Measurements from ENCODE around the gene ANKMY1. TPM values are rescaled to one million over a fixed set of nuclear protein-coding genes. Genes with fewer than 3 reads are reported as not detected.

ANKMY1 gene
- total and polyA plus RNA-seq, 2 donors (not counting 1 experiment from before 2014, with no cell fraction given): 51.7 to 72.1 TPM

GRCh38 chr2:240468303-240469238 is 89.2 kb downstream of the ANKMY1 start:
- no peak overlapping the region for H3K9ac ChIP-seq (ENCODE audit: low read length)
- intact Hi-C loops (cut with micrococcal nuclease): no loop called here
- Mint-ChIP-seq H3K4me1 (no peaks in the 10 kb centered on the region), H3K9me3 (ENCODE audit: insufficient read depth) (peaks cover 3% of the 10 kb centered on the region), H3K27me3 (no peaks in the 10 kb centered on the region), H3K27ac (no peak overlapping the region), H3K4me3 (no peak overlapping the region)
- POLR2A ChIA-PET: no interaction called here
- H3K79me2 ChIP-seq (ENCODE audit: control insufficient read depth, insufficient read depth, low read length): no peaks in the 10 kb centered on the region
- H2AFZ ChIP-seq (ENCODE audit: insufficient read depth, low read depth, low read length, poor library complexity, severe bottlenecking): no peak overlapping the region
- WGBS (ENCODE audit: insufficient coverage): 93% methylated on average over 20 of the region's 20 CpGs
- no peaks in the 10 kb centered on the region for H3K27me3 ChIP-seq (replicated peaks in 1 of 4; ENCODE audit: control extremely low read depth in 1 of 4, control insufficient read depth in 3 of 4, insufficient read depth in 4 of 4, low read length in 3 of 4)
- H4K20me1 ChIP-seq (ENCODE audit: control insufficient read depth, insufficient read depth, low read length, poor library complexity, severe bottlenecking): no peaks in the 10 kb centered on the region
- H3K36me3 ChIP-seq (replicated peaks in 1 of 2; ENCODE audit: control extremely low read depth in 1 of 2, control insufficient read depth in 1 of 2, extremely low read depth in 1 of 2, insufficient read depth in 2 of 2, low read length in 1 of 2): no peaks in the 10 kb centered on the region
- no peak overlapping the region for H3K27ac ChIP-seq (ENCODE audit: low read length in 2 of 2)
- ATAC-seq (ENCODE audit: low read depth) (no peak), DNase-seq (peak; percentile 1)
- H3K4me2 ChIP-seq (replicated peaks; ENCODE audit: low read depth, low read length, poor library complexity, severe bottlenecking): no peak overlapping the region
- no peaks in the 10 kb centered on the region for H3K4me1 ChIP-seq (ENCODE audit: control insufficient read depth in 2 of 2, insufficient read depth in 2 of 2, low read length in 2 of 2)
- TF ChIP-seq, protein P1, sequence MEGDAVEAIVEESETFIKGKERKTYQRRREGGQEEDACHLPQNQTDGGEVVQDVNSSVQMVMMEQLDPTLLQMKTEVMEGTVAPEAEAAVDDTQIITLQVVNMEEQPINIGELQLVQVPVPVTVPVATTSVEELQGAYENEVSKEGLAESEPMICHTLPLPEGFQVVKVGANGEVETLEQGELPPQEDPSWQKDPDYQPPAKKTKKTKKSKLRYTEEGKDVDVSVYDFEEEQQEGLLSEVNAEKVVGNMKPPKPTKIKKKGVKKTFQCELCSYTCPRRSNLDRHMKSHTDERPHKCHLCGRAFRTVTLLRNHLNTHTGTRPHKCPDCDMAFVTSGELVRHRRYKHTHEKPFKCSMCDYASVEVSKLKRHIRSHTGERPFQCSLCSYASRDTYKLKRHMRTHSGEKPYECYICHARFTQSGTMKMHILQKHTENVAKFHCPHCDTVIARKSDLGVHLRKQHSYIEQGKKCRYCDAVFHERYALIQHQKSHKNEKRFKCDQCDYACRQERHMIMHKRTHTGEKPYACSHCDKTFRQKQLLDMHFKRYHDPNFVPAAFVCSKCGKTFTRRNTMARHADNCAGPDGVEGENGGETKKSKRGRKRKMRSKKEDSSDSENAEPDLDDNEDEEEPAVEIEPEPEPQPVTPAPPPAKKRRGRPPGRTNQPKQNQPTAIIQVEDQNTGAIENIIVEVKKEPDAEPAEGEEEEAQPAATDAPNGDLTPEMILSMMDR (IDR thresholded peaks at IDR 0.05): no peak
- no peak for TF ChIP-seq EZH2 (IDR thresholded peaks at IDR 0.05; ENCODE audit: borderline replicate concordance, insufficient read depth, low read depth, low read length, poor library complexity, severe bottlenecking)
- no peak overlapping the region for H3K4me3 ChIP-seq (ENCODE audit: control extremely low read depth in 1 of 5, extremely low read depth in 1 of 5, insufficient read depth in 1 of 5, low read depth in 2 of 5, low read length in 4 of 5)
- CTCF ChIA-PET: no interaction called here
- peaks cover 1 to 27% (median 13%) of the 10 kb centered on the region in 3 donors for H3K9me3 ChIP-seq (ENCODE audit: control extremely low read depth in 1 of 3, control insufficient read depth in 2 of 3, insufficient read depth in 1 of 3, low read length in 2 of 3)

DNA sequence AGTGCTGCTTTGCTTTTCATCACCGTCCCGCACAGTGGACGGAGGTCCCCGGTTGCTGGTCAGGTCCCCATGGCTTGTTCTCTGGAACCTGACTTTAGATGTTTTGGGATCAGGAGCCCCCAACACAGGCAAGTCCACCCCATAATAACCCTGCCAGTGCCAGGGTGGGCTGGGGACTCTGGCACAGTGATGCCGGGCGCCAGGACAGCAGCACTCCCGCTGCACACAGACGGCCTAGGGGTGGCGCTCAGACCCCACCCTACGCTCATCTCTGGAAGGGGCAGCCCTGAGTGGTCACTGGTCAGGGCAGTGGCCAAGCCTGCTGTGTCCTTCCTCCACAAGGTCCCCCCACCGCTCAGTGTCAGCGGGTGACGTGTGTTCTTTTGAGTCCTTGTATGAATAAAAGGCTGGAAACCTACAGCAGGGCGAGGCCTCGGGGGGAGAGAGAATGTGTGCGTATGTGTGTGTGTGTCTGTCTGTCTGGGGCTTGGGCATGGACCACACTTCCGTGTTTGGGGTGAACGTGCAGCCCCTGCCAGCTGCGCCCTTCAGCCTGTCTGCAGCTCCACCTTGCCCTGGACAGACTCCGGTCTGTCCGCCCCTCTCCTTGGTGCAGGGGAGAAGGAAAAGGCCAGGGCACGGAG is 90.0 kb downstream of the ANKMY1 start:
- no peaks in the 10 kb centered on the region for H3K4me1 Mint-ChIP-seq
- POLR2A ChIA-PET: no interaction called here
- H3K4me1 ChIP-seq (ENCODE audit: control insufficient read depth in 2 of 2, insufficient read depth in 2 of 2, low read length in 2 of 2): no peaks in the 10 kb centered on the region
- H3K27me3 Mint-ChIP-seq: no peaks in the 10 kb centered on the region
- 91% methylated on average over 18 of the region's 22 CpGs for WGBS (ENCODE audit: insufficient coverage)
- no peaks in the 10 kb centered on the region for H3K36me3 ChIP-seq (replicated peaks in 1 of 2; ENCODE audit: control extremely low read depth in 1 of 2, control insufficient read depth in 1 of 2, extremely low read depth in 1 of 2, insufficient read depth in 2 of 2, low read length in 1 of 2)
- no peak overlapping the region for H3K4me3 Mint-ChIP-seq
- H3K9me3 ChIP-seq (ENCODE audit: control extremely low read depth in 1 of 3, control insufficient read depth in 2 of 3, insufficient read depth in 1 of 3, low read length in 2 of 3): peaks cover 0 to 25% (median 7%) of the 10 kb centered on the region in 3 donors
- H3K9ac ChIP-seq (ENCODE audit: low read length): no peak overlapping the region
- H3K9me3 Mint-ChIP-seq (ENCODE audit: insufficient read depth): no peaks in the 10 kb centered on the region
- no peak for ATAC-seq (ENCODE audit: low read depth)
- no peak overlapping the region for H3K27ac Mint-ChIP-seq
- no peak for DNase-seq
- CTCF ChIA-PET: no interaction called here
- no peak overlapping the region for H3K27ac ChIP-seq (ENCODE audit: low read length in 2 of 2)
- TF ChIP-seq EZH2 (IDR thresholded peaks at IDR 0.05; ENCODE audit: borderline replicate concordance, insufficient read depth, low read depth, low read length, poor library complexity, severe bottlenecking): no peak
- TF ChIP-seq, protein P1 (IDR thresholded peaks at IDR 0.05): no peak
- no peak overlapping the region for H3K4me2 ChIP-seq (replicated peaks; ENCODE audit: low read depth, low read length, poor library complexity, severe bottlenecking)
- no peaks in the 10 kb centered on the region for H3K27me3 ChIP-seq (replicated peaks in 1 of 4; ENCODE audit: control extremely low read depth in 1 of 4, control insufficient read depth in 3 of 4, insufficient read depth in 4 of 4, low read length in 3 of 4)
- no peak overlapping the region for H2AFZ ChIP-seq (ENCODE audit: insufficient read depth, low read depth, low read length, poor library complexity, severe bottlenecking)
- no peaks in the 10 kb centered on the region for H4K20me1 ChIP-seq (ENCODE audit: control insufficient read depth, insufficient read depth, low read length, poor library complexity, severe bottlenecking)
- H3K79me2 ChIP-seq (ENCODE audit: control insufficient read depth, insufficient read depth, low read length): no peaks in the 10 kb centered on the region
- intact Hi-C loops (cut with micrococcal nuclease): no loop called here
- H3K4me3 ChIP-seq (ENCODE audit: control extremely low read depth in 1 of 5, extremely low read depth in 1 of 5, insufficient read depth in 1 of 5, low read depth in 2 of 5, low read length in 4 of 5): no peak overlapping the region
